IMR-90 (cell line): ENCODE measurements around the gene EDEM3.

Experiments
- CEBPB ChIP-seq: IDR thresholded peaks from 2 replicates; pipeline ENCODE4 v1.6.1; 2012; ENCODE audit warnings: low read depth, low read length, improper control_type of control experiment
- FOS ChIP-seq: fragments of 150-350 bp; IDR thresholded peaks from 2 replicates; pipeline ENCODE4 v1.6.1; 2016; ENCODE audit warnings: low read depth, low read length
- MAFK ChIP-seq: IDR thresholded peaks from 2 replicates; pipeline ENCODE4 v1.6.1; 2012; ENCODE audit warnings: low read depth, low read length, improper control_type of control experiment
- MAZ ChIP-seq: IDR thresholded peaks from 2 replicates; pipeline ENCODE4 v1.6.1; 2012; ENCODE audit warnings: low read depth, mild to moderate bottlenecking, low read length, improper control_type of control experiment, moderate library complexity, borderline replicate concordance
- MXI1 ChIP-seq: IDR thresholded peaks from 2 replicates; pipeline ENCODE4 v1.6.1; 2012; ENCODE audit warnings: low read depth, mild to moderate bottlenecking, low read length, moderate library complexity, borderline replicate concordance
- POLR2A ChIP-seq: IDR thresholded peaks from 2 replicates; pipeline ENCODE4 v1.6.1; 2012; ENCODE audit warnings: mild to moderate bottlenecking, low read depth, low read length
- RAD21 ChIP-seq: IDR thresholded peaks from 2 replicates; pipeline ENCODE4 v1.6.1; 2012; ENCODE audit warnings: low read length, improper control_type of control experiment
- RCOR1 ChIP-seq: IDR thresholded peaks from 2 replicates; pipeline ENCODE4 v1.6.1; 2012; ENCODE audit warnings: mild to moderate bottlenecking, low read length, improper control_type of control experiment; ENCODE audit not compliant: insufficient replicate concordance
- RFX5 ChIP-seq: IDR thresholded peaks from 2 replicates; pipeline ENCODE4 v1.8.0; 2012; ENCODE audit warnings: low read depth, mild to moderate bottlenecking, low read length, moderate library complexity
- SMC3 ChIP-seq: fragments of 150-350 bp; IDR thresholded peaks from 2 replicates; pipeline ENCODE4 v1.6.1; 2016; ENCODE audit warnings: low read depth, mild to moderate bottlenecking, antibody characterized with exemption, low read length, moderate library complexity
- TF ChIP-seq, protein P1 (sequence below): conservative IDR thresholded peaks from 2 replicates; pipeline ENCODE4 v1.5.1; 2012; ENCODE audit warnings: mild to moderate bottlenecking, low read depth, low read length, improper control_type of control experiment

DNA sequence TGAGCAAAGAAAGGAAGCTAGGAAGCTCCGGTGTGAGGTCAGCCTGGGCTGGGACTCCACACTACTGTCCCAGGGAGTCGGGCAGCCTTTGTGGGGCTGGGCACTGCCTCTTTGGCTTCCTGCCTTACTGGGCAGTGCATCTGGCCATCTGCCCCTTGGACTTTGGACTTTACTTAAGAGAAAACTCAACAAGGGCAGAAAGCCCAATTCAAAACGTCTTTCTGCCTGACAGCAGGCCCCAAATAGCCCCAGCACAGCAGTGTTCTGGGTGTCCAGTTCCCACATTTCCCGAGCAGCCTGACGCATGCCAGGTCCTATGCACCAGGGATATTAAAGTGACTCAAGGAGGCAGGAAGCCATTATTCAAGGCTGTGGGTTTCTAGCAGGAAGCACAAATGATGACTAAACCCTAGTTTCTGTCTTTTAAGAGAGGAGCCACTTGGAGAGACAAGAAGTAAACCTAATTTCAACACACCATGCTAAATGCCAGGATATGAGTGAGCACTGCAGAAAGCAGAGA is 37.9 kb upstream of the EDEM3 start:
- TF ChIP-seq, protein P1, sequence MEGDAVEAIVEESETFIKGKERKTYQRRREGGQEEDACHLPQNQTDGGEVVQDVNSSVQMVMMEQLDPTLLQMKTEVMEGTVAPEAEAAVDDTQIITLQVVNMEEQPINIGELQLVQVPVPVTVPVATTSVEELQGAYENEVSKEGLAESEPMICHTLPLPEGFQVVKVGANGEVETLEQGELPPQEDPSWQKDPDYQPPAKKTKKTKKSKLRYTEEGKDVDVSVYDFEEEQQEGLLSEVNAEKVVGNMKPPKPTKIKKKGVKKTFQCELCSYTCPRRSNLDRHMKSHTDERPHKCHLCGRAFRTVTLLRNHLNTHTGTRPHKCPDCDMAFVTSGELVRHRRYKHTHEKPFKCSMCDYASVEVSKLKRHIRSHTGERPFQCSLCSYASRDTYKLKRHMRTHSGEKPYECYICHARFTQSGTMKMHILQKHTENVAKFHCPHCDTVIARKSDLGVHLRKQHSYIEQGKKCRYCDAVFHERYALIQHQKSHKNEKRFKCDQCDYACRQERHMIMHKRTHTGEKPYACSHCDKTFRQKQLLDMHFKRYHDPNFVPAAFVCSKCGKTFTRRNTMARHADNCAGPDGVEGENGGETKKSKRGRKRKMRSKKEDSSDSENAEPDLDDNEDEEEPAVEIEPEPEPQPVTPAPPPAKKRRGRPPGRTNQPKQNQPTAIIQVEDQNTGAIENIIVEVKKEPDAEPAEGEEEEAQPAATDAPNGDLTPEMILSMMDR = no peak
- peak; percentile 84 for TF ChIP-seq CEBPB
- TF ChIP-seq MAFK = peak; percentile 17; the same call in 1 of the 2 replicates
- no peak for TF ChIP-seq SMC3
- TF ChIP-seq POLR2A = peak; percentile 58; the same call in 1 of the 2 replicates
- peak; percentile 54 for TF ChIP-seq RCOR1
- TF ChIP-seq RFX5 = no peak
- TF ChIP-seq RAD21 = peak; percentile 11; the same call in 1 of the 2 replicates
- TF ChIP-seq MXI1 = no peak
- TF ChIP-seq FOS = peak; percentile 84
- TF ChIP-seq MAZ = 0 out of 2 replicates have a peak, but pooled peaks have one; percentile 41
